ENCODE data around the gene TSPAN31. TPM values are rescaled to one million over a fixed set of nuclear protein-coding genes. Genes with fewer than 3 reads are reported as not detected.

TSPAN31 gene
- total and polyA plus RNA-seq, 9 of the 15 experiments (the other 6 are each of a cell fraction or from before 2014, with no cell fraction given): 11.3 to 26.4 (median 14.3) TPM

DNA sequence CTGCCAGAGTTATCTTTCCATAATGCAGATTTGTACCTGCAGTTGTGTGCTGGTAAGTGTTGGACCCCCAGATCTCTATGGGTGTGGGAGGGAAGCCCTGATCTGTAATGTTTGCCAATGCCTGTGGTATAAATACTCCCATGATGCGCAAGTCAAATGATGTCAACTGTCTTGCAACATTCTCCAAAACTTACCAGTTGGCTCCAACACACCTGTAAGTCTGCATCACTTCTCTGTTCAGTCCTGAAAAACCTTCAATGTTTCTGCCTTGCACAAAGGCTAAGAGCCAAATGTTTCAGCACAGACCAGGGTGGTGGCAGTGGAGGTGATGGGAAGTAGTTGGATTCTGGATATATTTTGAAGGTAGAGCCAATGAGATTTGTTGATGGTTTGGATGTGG, 47.8 kb upstream of the TSPAN31 start:
- no TSS peak for BruUV-seq (replicated peaks)
- WGBS (ENCODE audit: insufficient coverage, low coverage, missing lambda C conversion rate): 78% methylated on average over 1 of the region's 1 CpG
- H3K9me1 ChIP-seq (ENCODE audit: control insufficient read depth, insufficient read depth, low read length): no peaks in the 10 kb centered on the region
- no peaks in the 10 kb centered on the region for H3K9me3 ChIP-seq (replicated peaks; ENCODE audit: control insufficient read depth, insufficient read depth, low read depth, low read length)
- H3K27me3 ChIP-seq (ENCODE audit: control insufficient read depth in 2 of 2, insufficient read depth in 2 of 2, low read length in 2 of 2): no peaks in the 10 kb centered on the region
- CTCF ChIA-PET (ENCODE audit: low intra/inter-chr PET ratio): no interaction called here
- peaks cover 4 to 10% of the 10 kb centered on the region in 2 experiments; a peak in 3 of 5 replicates for H3K4me1 ChIP-seq (replicated peaks in 1 of 2; ENCODE audit: control insufficient read depth in 2 of 2, insufficient read depth in 2 of 2, low read length in 2 of 2)
- in situ Hi-C loops (cut with MboI) (no loop called here), intact Hi-C loops (cut with micrococcal nuclease) (no loop called here)
- TF ChIP-seq ZNF551 (CRISPR knock-in tag; IDR thresholded peaks at IDR 0.05) (no peak), ETV6 (IDR thresholded peaks at IDR 0.05; ENCODE audit: borderline replicate concordance in 1 of 2, low read depth in 2 of 2, low read length in 1 of 2) (no peak), ETV6 (CRISPR knock-in tag; IDR thresholded peaks at IDR 0.05; ENCODE audit: borderline replicate concordance) (no peak)
- H3K36me3 ChIP-seq (ENCODE audit: control insufficient read depth, insufficient read depth, low read length): peaks cover 25% of the 10 kb centered on the region
- no peak for DNase-seq (ENCODE audit: extremely low read depth in 1 of 4, low spot score in 3 of 4)
- no peak for FAIRE-seq
- H3K79me2 ChIP-seq (ENCODE audit: control insufficient read depth, insufficient read depth, low read length): peaks cover 12% of the 10 kb centered on the region
- no peak overlapping the region for H3K9ac ChIP-seq (ENCODE audit: insufficient read depth in 1 of 2, low read depth in 2 of 2, low read length in 2 of 2)
- H3K27ac ChIP-seq (ENCODE audit: extremely low read depth, low read depth, low read length): no peak overlapping the region
- ATAC-seq: no peak
- no peak overlapping the region for H2AFZ ChIP-seq (ENCODE audit: low read depth, low read length)
- POLR2A ChIA-PET: no interaction called here
- H4K20me1 ChIP-seq (replicated peaks; ENCODE audit: control insufficient read depth, insufficient read depth, low read length): no peaks in the 10 kb centered on the region
- no peak overlapping the region for H3K4me2 ChIP-seq (ENCODE audit: insufficient read depth, low read length)
- H3K4me3 ChIP-seq: no peak overlapping the region

DNA sequence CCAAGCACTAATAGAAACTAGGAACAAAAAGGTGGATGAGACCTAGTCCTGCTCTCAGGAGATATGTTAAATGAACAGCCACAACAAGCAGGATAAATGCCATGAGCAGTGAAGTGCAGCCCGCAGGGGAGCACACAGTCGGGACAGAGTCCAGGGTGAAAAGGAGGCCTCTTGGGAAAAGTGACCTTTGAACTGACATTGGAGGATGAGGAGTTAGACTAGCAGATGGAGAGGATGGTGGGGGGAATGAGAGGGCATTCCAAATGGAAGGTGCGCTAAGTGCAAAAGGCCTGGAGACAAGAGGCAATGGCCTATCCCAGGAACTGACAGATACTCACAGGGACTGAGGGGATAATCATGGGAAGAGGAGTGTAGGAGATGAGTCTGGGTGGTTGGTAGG, 46.4 kb upstream of the TSPAN31 start:
- H3K4me3 ChIP-seq: no peak overlapping the region
- H3K4me1 ChIP-seq (replicated peaks in 1 of 2; ENCODE audit: control insufficient read depth in 2 of 2, insufficient read depth in 2 of 2, low read length in 2 of 2): peaks cover 4 to 7% of the 10 kb centered on the region in 2 experiments; a peak in 2 of 5 replicates
- in situ Hi-C loops (cut with MboI) (no loop called here), intact Hi-C loops (cut with micrococcal nuclease) (no loop called here)
- no peaks in the 10 kb centered on the region for H3K27me3 ChIP-seq (ENCODE audit: control insufficient read depth in 2 of 2, insufficient read depth in 2 of 2, low read length in 2 of 2)
- ChIA-PET POLR2A (no interaction called here), CTCF (ENCODE audit: low intra/inter-chr PET ratio) (no interaction called here)
- H3K79me2 ChIP-seq (ENCODE audit: control insufficient read depth, insufficient read depth, low read length): peaks cover 12% of the 10 kb centered on the region
- H2AFZ ChIP-seq (ENCODE audit: low read depth, low read length): no peak overlapping the region
- H3K9me3 ChIP-seq (replicated peaks; ENCODE audit: control insufficient read depth, insufficient read depth, low read depth, low read length): 0 out of 2 replicates have a peak, but pooled peaks cover 2% of the 10 kb centered on the region
- BruUV-seq (replicated peaks): no TSS peak
- FAIRE-seq (no peak), DNase-seq (ENCODE audit: extremely low read depth in 1 of 4, low spot score in 3 of 4) (no peak), ATAC-seq (no peak)
- H4K20me1 ChIP-seq (replicated peaks; ENCODE audit: control insufficient read depth, insufficient read depth, low read length): no peaks in the 10 kb centered on the region
- H3K36me3 ChIP-seq (ENCODE audit: control insufficient read depth, insufficient read depth, low read length): peaks cover 30% of the 10 kb centered on the region
- WGBS (ENCODE audit: insufficient coverage, low coverage, missing lambda C conversion rate): 83% methylated on average over 3 of the region's 3 CpGs
- no peak overlapping the region for H3K4me2 ChIP-seq (ENCODE audit: insufficient read depth, low read length)
- H3K9me1 ChIP-seq (ENCODE audit: control insufficient read depth, insufficient read depth, low read length): no peaks in the 10 kb centered on the region
- H3K9ac ChIP-seq (ENCODE audit: insufficient read depth in 1 of 2, low read depth in 2 of 2, low read length in 2 of 2): no peak overlapping the region
- no peak overlapping the region for H3K27ac ChIP-seq (ENCODE audit: extremely low read depth, low read depth, low read length)
- TF ChIP-seq LARP7 (IDR thresholded peaks at IDR 0.05) (no peak), NFE2 (IDR thresholded peaks at IDR 0.05; ENCODE audit: low read depth) (no peak), KDM2B (CRISPR knock-in tag; IDR thresholded peaks at IDR 0.05) (no peak), ZNF785 (CRISPR knock-in tag; IDR thresholded peaks at IDR 0.05) (no peak), TCF7L2 (IDR thresholded peaks at IDR 0.05; ENCODE audit: low read depth, low read length) (no peak), SMARCB1 (IDR thresholded peaks at IDR 0.05; ENCODE audit: insufficient read length, low read depth) (no peak), SAFB (IDR thresholded peaks at IDR 0.05; ENCODE audit: borderline replicate concordance, low read depth, low read length) (no peak)
- TF ChIP-seq, protein P1, sequence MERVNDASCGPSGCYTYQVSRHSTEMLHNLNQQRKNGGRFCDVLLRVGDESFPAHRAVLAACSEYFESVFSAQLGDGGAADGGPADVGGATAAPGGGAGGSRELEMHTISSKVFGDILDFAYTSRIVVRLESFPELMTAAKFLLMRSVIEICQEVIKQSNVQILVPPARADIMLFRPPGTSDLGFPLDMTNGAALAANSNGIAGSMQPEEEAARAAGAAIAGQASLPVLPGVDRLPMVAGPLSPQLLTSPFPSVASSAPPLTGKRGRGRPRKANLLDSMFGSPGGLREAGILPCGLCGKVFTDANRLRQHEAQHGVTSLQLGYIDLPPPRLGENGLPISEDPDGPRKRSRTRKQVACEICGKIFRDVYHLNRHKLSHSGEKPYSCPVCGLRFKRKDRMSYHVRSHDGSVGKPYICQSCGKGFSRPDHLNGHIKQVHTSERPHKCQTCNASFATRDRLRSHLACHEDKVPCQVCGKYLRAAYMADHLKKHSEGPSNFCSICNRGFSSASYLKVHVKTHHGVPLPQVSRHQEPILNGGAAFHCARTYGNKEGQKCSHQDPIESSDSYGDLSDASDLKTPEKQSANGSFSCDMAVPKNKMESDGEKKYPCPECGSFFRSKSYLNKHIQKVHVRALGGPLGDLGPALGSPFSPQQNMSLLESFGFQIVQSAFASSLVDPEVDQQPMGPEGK (CRISPR knock-in tag; IDR thresholded peaks at IDR 0.05; ENCODE audit: borderline replicate concordance): no peak
- TF ChIP-seq, protein P2, sequence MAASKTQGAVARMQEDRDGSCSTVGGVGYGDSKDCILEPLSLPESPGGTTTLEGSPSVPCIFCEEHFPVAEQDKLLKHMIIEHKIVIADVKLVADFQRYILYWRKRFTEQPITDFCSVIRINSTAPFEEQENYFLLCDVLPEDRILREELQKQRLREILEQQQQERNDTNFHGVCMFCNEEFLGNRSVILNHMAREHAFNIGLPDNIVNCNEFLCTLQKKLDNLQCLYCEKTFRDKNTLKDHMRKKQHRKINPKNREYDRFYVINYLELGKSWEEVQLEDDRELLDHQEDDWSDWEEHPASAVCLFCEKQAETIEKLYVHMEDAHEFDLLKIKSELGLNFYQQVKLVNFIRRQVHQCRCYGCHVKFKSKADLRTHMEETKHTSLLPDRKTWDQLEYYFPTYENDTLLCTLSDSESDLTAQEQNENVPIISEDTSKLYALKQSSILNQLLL (CRISPR knock-in tag; IDR thresholded peaks at IDR 0.05; ENCODE audit: borderline replicate concordance): no peak

Measured in K562 (cell line).